GM12878 (cell line): Measurements from ENCODE around the gene PLA2G6. TPM values are rescaled to one million over a fixed set of nuclear protein-coding genes. Genes with fewer than 3 reads are reported as not detected.

Experiments used
- ATF7 ChIP-seq: fragments of 450-650 bp; IDR thresholded peaks from 2 replicates; pipeline ENCODE4 v1.6.1; 2016; ENCODE audit warnings: low read depth, mild to moderate bottlenecking
- BHLHE40 ChIP-seq, 2 experiments: fragments of 450-650 bp in 1 of 2; IDR thresholded peaks; 2 replicates each; pipeline ENCODE4 v1.6.1; 2011 to 2017; ENCODE audit warnings: low read depth in 2 of 2, borderline replicate concordance in 1 of 2, improper control_type of control experiment in 1 of 2, low read length in 1 of 2, mild to moderate bottlenecking in 1 of 2
- CBX3 ChIP-seq: fragments of 200-600 bp; sonication (generic); IDR thresholded peaks from 2 replicates; pipeline ENCODE4 v1.6.1; 2016; ENCODE audit warnings: low read depth, borderline replicate concordance
- FOS ChIP-seq: IDR thresholded peaks from 3 replicates; pipeline ENCODE4 v1.6.1; 2011; ENCODE audit warnings: borderline replicate concordance; ENCODE audit not compliant: insufficient read length; ENCODE audit errors: extremely low read depth
- HDAC2 ChIP-seq: fragments of 200-600 bp; sonication (generic); IDR thresholded peaks from 2 replicates; pipeline ENCODE4 v1.6.1; 2017
- MXI1 ChIP-seq: fragments of 150-350 bp; IDR thresholded peaks from 2 replicates; pipeline ENCODE4 v1.6.1; 2011; ENCODE audit warnings: low read depth, mild to moderate bottlenecking, inconsistent platforms, low read length, improper control_type of control experiment
- NR2F1 ChIP-seq: fragments of 450-650 bp; conservative IDR thresholded peaks from 2 replicates; pipeline ENCODE4 v1.6.1; 2017; ENCODE audit warnings: mild to moderate bottlenecking
- TCF7 ChIP-seq: IDR thresholded peaks from 2 replicates; pipeline ENCODE4 v1.6.1; 2014; ENCODE audit warnings: antibody characterized with exemption, borderline replicate concordance
- polyA plus RNA-seq, 11 experiments: library from polyadenylated mRNA; depleted of rRNA in 4 of 11; unstranded in 6 of 11; stranded (reverse) in 5 of 11; fragments of >200 nt; fragmentation: Nextera tagmentation in 4 of 11; fragmentation: Illumina TruSeq in 1 of 11; extraction: Ambion mirVana in 4 of 11; extraction: Trizol in 1 of 11; gene quantifications; 1 replicate in 1 of 11; 2 replicates in 10 of 11; pipeline versions ENCODE4 v1.2.1 to v1.2.3, GENCODE V29; 2011 to 2016; ENCODE audit warnings: inconsistent platforms in 2 of 11, missing spikeins in 2 of 11, low read depth in 1 of 11
- total RNA-seq, 4 experiments: library from RNA; depleted of rRNA in 3 of 4; stranded (reverse); fragments of >200 nt in 3 of 4; fragmentation: Illumina TruSeq in 1 of 4; extraction: Trizol in 1 of 4; gene quantifications; 2 replicates each; pipeline versions ENCODE4 v1.2.1 to v1.2.3, GENCODE V29; 2013 to 2021
- TF ChIP-seq, protein P1 (sequence below): IDR thresholded peaks from 2 replicates; pipeline ENCODE4 v1.6.1; 2012; ENCODE audit warnings: improper control_type of control experiment, low read depth, low read length; ENCODE audit not compliant: insufficient replicate concordance

Gene PLA2G6
- total and polyA plus RNA-seq, 10 of the 15 experiments (the other 5 are each of a cell fraction or from before 2014, with no cell fraction given): 0.15 to 42.2 (median 15.8) TPM

DNA sequence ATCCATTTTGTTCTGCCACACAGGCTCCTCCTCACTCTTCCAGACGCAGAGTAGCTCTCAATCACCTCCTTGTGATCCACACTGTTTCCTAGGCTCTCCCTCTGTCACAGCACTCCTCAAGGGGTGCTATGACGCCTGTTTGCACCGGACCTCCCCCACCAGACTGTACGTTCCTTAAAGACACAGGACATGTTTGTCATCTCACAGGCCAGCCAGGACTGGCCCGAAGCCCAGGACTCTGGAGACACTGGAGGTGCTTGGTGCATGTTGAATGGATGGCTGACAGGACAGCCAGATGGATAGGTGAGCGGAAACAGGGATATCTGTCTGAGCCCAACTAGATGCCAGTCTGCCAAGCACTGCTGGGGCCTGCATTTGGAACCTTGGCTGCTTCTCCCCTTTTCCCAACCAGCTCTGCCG is 13.6 kb downstream of the PLA2G6 start (continued):
- TF ChIP-seq, protein P1, sequence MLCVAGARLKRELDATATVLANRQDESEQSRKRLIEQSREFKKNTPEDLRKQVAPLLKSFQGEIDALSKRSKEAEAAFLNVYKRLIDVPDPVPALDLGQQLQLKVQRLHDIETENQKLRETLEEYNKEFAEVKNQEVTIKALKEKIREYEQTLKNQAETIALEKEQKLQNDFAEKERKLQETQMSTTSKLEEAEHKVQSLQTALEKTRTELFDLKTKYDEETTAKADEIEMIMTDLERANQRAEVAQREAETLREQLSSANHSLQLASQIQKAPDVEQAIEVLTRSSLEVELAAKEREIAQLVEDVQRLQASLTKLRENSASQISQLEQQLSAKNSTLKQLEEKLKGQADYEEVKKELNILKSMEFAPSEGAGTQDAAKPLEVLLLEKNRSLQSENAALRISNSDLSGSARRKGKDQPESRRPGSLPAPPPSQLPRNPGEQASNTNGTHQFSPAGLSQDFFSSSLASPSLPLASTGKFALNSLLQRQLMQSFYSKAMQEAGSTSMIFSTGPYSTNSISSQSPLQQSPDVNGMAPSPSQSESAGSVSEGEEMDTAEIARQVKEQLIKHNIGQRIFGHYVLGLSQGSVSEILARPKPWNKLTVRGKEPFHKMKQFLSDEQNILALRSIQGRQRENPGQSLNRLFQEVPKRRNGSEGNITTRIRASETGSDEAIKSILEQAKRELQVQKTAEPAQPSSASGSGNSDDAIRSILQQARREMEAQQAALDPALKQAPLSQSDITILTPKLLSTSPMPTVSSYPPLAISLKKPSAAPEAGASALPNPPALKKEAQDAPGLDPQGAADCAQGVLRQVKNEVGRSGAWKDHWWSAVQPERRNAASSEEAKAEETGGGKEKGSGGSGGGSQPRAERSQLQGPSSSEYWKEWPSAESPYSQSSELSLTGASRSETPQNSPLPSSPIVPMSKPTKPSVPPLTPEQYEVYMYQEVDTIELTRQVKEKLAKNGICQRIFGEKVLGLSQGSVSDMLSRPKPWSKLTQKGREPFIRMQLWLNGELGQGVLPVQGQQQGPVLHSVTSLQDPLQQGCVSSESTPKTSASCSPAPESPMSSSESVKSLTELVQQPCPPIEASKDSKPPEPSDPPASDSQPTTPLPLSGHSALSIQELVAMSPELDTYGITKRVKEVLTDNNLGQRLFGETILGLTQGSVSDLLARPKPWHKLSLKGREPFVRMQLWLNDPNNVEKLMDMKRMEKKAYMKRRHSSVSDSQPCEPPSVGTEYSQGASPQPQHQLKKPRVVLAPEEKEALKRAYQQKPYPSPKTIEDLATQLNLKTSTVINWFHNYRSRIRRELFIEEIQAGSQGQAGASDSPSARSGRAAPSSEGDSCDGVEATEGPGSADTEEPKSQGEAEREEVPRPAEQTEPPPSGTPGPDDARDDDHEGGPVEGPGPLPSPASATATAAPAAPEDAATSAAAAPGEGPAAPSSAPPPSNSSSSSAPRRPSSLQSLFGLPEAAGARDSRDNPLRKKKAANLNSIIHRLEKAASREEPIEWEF: no peak
- TF ChIP-seq ATF7 (no peak), BHLHE40 (IDR thresholded peaks at IDR 0.05; ENCODE audit: borderline replicate concordance in 1 of 2, low read depth in 2 of 2, low read length in 1 of 2) (no peak), MXI1 (no peak), NR2F1 (no peak), TCF7 (no peak), CBX3 (no peak), FOS (no peak), HDAC2 (no peak)
